GM18907 (cell line): ENCODE measurements around the gene PRR5L.
"Not testable (repeated sequence)": the region's sequence is repeated elsewhere in the genome, so short reads cannot be mapped to it uniquely, and the experiment has no call there.

ENCODE experiments used
- ATAC-seq: cut with Tn5 transposase; IDR thresholded peaks from one replicate; pipeline ENCODE4 v1.9.1; 2021; ENCODE audit warnings: mild to moderate bottlenecking, moderate library complexity; ENCODE audit not compliant: unreplicated experiment

The PRR5L gene

DNA sequence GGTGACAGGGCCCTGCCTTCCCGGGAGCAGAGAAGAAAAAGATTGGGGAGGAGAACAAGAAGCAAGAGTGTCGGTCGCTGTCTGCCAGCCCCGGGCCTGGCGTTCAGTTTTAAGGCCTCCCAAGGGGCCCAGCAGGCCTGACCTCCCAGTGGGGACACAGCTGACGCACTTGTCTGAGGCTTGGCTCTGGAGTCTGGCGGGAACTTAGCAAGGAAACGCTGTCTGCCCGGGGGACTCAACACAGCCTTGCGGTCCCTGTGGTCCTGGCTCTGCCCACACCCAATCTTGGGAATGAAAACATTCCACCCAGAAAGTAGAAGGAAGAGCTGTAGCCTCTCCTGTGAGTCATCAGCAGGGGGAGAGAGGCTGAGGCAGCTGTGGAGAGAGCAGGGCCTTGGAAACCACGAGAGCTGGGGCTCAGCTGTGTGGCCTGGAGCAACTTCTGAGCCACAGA is 159.6 kb downstream of the PRR5L start:
- no peak for ATAC-seq

- ATAC-seq: no peak
Observed at GRCh38 chr11:36456156-36456555, 160.1 kb downstream of the PRR5L start.

- no peak for ATAC-seq
Observed at GRCh38 chr11:36458129-36458915, 162.2 kb downstream of the PRR5L start.

DNA sequence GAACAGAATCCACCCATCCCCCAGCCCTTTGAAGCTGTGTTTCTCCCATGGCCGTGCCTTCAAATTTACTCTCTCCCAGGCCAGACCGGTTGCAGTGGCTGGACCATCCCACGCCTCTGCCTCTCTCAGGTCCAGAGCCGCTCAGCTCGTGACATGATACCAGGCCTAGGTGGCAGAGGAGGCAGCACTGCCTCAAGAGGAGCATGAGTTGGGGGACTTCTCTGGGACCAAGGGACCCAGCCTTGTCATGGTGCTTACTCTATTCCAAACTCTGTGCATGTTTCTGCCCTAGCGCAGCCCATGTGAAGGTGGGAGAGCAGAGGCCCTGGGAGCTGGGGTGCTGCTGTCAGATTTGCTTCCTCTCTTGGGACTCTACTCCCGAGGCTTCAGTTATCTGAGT is 163.0 kb downstream of the PRR5L start:
- ATAC-seq: no peak

GRCh38 chr11:36460220-36460619 is 164.1 kb downstream of the PRR5L start:
- no peak for ATAC-seq

DNA sequence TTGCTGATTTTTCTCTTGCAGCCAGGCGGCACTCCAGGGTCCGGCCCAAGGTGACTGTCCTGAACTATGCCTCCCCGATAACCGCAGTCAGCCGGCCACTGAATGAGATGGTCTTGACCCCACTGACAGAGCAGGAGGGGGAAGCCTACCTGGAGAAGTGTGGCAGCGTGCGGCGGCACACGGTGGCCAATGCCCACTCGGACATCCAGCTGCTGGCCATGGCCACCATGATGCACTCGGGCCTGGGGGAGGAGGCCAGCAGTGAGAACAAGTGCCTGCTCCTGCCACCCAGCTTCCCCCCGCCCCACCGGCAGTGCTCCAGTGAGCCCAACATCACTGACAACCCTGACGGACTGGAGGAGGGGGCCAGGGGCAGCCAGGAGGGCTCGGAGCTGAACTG is 166.2 kb downstream of the PRR5L start:
- no peak for ATAC-seq

DNA sequence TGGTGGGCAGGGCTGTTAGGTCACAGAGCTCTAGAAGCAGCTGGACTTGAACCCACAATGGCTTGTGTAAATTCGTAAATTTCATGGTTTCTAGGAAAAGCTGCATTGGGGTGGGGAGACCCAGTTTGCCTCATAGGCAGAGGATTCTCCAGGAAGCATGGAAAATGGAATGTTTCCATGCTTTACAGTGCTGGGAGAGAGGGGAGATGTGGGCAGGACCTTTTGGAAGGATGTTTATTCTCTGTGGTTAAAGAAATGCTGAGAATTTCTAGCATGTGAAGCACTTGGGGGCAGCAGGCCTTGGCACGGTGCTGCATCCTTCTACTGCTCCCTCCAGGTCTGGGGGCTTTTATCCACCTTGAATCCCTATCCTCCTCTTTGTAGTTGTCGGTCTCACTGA is 167.7 kb downstream of the PRR5L start:
- no peak for ATAC-seq

GRCh38 chr11:36464720-36465119 is 168.6 kb downstream of the PRR5L start:
- no peak for ATAC-seq

- ATAC-seq: no peak
Observed at GRCh38 chr11:36465449-36466163, 169.5 kb downstream of the PRR5L start.

DNA sequence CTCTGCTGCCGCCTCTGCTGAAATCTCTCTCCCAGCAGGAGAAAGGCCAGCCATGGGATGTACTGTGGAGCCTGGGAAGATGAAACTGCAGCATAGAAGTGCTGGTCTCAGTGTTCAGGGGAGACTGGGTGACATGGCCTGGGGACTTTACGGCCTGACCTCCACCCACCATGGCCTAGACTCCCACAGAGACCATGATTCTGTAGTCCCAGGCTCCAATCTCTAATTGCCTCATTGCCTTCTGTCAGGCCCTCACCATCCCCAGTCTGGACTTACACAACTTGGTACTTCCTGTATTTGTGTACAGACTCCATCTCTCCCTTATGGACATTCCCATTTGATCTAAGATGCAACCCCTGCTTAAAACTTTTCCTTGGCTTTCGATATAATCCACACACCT is 170.9 kb downstream of the PRR5L start:
- no peak for ATAC-seq

GRCh38 chr11:36467916-36468315 is 171.8 kb downstream of the PRR5L start:
- ATAC-seq: no peak

- ATAC-seq: no peak
Observed at GRCh38 chr11:36469063-36469462, 173.0 kb downstream of the PRR5L start.

GRCh38 chr11:36469881-36470802 is 174.1 kb downstream of the PRR5L start:
- ATAC-seq: no peak

DNA sequence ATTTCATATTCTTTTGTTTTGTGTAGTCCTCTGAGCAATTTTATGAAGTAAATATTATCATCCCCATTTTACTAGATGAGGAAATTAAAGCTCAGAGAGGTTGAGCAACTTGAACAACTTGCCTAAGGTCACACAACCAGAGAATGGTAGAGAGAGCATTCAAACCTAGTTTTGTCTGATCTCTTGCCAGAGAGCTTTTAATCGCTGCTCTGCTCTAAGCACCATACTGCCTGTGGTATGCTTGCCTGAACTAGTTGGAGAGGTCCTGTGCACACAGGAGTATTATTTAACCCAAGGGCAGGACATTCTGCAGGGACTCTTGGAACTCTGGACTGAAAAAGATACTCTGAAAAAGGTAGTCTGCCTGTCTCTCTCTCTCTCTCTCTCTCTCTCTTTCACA is 175.5 kb downstream of the PRR5L start:
- ATAC-seq: no peak

GRCh38 chr11:36475192-36475591 is 179.1 kb downstream of the PRR5L start:
- no peak for ATAC-seq

GRCh38 chr11:36478700-36479329 is 182.7 kb downstream of the PRR5L start:
- no peak for ATAC-seq

- no peak for ATAC-seq
Observed at GRCh38 chr11:36480833-36481232, 184.7 kb downstream of the PRR5L start.

GRCh38 chr11:36483042-36483441 is 187.0 kb downstream of the PRR5L start:
- not testable (repeated sequence) for ATAC-seq

GRCh38 chr11:36485298-36486002 is 189.4 kb downstream of the PRR5L start:
- no peak for ATAC-seq

DNA sequence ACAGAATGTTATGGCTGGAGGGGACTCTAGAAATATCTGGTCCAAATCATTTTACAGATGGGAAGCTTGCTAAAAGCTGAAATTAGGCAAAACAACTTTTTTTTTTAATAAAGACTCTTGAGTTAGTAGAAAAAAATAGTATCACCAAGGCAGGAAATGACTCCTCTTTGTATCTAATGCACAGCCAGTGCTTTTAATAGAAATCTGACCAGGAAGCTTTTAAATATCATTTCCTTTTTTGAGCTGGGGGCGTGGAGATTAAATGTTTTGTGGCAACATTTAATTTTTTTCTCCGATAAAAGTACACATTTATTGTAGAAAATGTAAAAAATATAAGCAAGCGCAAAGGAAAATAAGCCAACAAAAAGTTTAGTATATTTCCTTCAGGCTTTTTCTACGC is 191.5 kb downstream of the PRR5L start:
- no peak for ATAC-seq
